ENCODE results near the gene CLDN17.

The CLDN17 gene

GRCh38 chr21:30166705-30167104, at the start of gene CLDN17:
CLDN17 (minus strand) TSS chr21:30166805; CDS start chr21:30166617, 188 bp downstream.
- in situ Hi-C loops (cut with MboI; ENCODE audit: low sequenced_read_pairs), result no loop called here

DNA sequence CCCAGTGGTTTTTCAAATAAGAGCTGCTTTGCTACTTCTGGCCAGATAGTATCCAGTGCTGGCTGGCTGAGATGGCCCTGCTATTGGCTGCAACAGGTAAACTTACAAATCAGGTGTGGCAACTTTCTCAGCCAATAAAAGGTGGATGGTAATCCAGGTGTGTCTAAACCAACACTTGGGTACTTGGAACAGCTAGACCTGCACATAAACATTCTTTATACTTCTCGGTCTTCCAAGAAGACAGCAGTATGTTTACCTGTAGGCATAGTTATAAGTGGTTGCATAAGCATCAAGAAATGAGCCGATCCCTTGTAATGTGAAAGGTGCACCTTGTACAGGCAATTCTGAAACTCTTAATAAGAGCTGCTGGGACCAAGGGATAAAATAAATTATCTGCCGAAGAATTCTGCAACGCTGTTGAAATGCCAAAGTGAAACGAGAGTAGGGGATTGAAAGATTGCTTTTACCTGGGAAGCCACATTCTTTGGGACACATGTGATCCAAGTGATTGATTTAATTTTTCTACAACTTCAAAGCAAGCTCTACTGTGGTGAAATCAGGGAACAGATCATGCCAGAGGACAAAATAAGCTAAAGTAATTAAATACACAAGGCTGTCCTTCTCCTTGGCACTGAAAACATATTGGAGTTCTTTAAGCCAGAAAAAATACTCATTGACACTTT, 49.6 kb upstream of the CLDN17 start, which contains the start of gene CLDN8:
Gene CLDN8, minus strand, starts transcription at position 57 of the 683 bp plus-strand sequence. CDS start 172 bp downstream, outside the sequence.
- in situ Hi-C loops (cut with MboI; ENCODE audit: low sequenced_read_pairs), result no loop called here

- in situ Hi-C loops (cut with MboI; ENCODE audit: low sequenced_read_pairs), result no loop called here
Observed at GRCh38 chr21:30211071-30211470, 44.5 kb upstream of the CLDN17 start.

DNA sequence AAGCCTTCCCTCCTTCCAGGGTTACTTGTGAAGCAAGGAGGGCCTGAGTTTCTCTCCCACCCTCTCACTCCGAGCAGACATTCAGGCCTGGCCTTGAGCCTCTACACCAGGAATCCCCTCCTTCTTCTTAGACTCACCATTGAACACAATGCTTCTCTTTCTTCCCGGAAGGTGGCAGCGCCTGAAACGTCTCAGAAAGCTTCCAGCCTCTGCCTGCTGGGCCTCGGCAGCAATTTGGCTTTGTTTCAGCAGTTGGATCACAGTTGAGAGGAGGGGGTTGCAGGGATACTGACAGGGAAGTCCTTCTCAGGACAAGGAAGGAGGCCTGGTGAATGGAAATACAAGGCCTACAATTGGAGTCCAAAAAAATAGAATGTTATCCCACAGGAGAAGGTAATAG, 43.0 kb upstream of the CLDN17 start:
- in situ Hi-C loops (cut with MboI; ENCODE audit: low sequenced_read_pairs), result no loop called here

GRCh38 chr21:30207252-30207579, 40.6 kb upstream of the CLDN17 start:
- in situ Hi-C loops (cut with MboI; ENCODE audit: low sequenced_read_pairs), result no loop called here

GRCh38 chr21:30206551-30207251, 40.1 kb upstream of the CLDN17 start:
- in situ Hi-C loops (cut with MboI; ENCODE audit: low sequenced_read_pairs), result no loop called here

GRCh38 chr21:30200000-30200399, 33.4 kb upstream of the CLDN17 start:
- in situ Hi-C loops (cut with MboI; ENCODE audit: low sequenced_read_pairs), result no loop called here

GRCh38 chr21:30194701-30195299, 28.2 kb upstream of the CLDN17 start:
- in situ Hi-C loops (cut with MboI; ENCODE audit: low sequenced_read_pairs), result no loop called here

DNA sequence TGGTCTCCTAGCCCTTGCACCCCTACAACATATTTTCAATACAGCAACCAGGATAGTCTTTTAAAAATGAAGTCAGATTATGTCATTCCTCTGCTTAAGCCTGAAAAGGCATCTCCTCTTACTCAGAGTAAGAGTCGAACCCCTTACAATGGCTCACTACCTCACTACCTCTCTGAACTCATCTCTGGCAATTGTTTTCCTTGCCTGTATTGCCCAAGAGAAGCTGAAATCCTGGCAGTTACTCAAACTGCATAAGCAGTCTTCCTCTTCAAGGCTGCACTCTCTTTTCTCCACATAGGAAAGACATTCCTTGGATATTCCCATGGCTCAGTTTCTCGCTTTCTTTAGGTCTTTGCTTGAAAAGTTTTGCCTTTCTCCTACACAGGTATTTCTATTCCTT, 26.6 kb upstream of the CLDN17 start:
- in situ Hi-C loops (cut with MboI; ENCODE audit: low sequenced_read_pairs), result no loop called here

DNA sequence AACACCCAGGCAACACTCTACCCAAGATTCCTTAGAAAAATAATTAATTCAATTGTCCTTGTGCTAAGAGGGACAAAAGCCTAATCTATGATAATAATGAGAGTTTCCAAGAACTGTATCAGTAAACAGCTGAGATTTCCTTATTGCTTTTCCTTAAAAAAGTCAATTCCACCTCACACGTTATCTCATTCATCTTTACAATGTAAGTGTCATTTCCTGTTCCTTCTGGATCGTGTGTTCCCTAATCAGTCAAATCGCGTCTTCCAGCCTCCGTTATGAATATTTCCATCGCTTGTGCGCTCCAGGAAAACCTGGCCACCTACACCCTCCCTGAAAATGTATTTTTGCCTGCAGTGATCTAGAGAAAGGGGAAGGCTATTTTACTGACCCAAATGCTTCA, 23.9 kb upstream of the CLDN17 start:
- in situ Hi-C loops (cut with MboI; ENCODE audit: low sequenced_read_pairs), result no loop called here

DNA sequence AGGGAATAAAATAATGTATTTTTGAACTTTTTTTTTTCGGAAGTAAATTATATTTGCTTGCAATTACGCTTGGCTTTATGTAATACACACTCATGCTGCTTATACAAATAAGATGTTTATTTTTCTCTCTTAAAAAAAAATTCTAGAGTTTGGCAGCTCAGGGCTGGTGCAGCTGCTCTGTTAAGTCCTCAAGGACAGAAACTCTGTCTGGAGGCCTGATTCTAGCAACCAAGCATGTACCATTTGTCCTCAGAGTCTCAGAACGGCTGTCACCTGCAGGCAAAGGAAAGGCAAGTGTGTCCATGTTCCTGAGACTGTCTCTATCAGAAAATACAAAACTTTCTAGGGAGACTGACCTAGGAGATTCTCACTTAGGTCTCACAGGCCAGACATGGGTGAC, 23.2 kb upstream of the CLDN17 start:
- in situ Hi-C loops (cut with MboI; ENCODE audit: low sequenced_read_pairs), result no loop called here

DNA sequence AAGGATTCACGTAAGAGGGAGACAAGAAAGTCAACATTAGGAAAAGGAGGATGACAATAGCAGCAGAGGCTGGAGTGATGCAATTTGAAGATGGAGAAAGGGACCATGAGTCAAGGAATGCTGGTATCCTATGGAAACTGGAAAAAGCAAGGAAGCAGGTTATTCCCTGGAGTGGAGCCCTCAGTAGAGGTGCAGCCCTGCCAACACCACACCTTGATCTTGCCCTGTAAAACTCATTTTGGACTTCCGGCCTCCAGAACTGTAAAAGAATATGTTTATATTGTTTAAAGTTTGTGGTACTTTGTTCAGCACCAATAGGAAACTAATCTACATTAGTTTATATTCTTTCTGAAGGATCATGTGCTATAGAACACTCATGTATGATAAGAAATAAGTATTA, 19.6 kb upstream of the CLDN17 start:
- in situ Hi-C loops (cut with MboI; ENCODE audit: low sequenced_read_pairs), result no loop called here

DNA sequence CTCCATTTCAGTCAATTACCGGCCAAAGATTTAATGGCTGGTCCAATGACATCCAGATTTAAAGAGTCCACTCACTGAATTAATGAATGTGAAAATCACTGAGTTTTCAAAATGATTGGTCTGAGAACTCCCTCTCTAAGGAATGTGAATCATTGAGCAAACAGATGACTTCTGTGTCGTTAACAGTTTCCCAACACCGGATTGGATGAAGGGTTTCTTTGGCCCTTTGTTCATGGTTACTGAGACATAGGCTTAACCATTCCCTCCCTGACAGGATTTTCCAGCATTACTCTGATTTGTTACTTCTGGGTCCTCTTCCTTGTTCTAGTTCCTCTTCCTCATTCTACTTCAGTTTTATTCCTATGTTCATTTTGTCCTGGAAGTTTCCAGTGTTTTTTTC, 1.5 kb upstream of the CLDN17 start:
- in situ Hi-C loops (cut with MboI; ENCODE audit: low sequenced_read_pairs), result no loop called here

- in situ Hi-C loops (cut with MboI; ENCODE audit: low sequenced_read_pairs), result no loop called here
Observed at GRCh38 chr21:30166171-30166570, 434 bp downstream of the CLDN17 start.

DNA sequence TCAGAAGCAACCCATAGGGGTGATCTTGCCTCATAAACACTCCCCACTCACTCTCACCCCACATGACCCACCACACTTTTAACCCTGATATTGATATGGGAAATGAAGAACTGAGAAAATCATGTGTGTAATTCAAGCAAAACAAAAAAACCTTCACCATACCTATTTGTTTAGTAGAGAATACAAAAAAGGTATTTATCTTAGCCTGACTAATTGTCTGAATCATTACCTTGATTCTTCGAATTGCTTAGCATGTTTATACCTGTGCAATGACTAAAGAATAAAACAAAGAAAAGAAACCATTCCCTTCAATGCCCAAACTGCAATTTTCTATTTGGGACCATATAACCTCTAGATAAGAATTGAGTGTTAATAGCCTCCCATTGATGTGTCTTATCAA, 1.8 kb downstream of the CLDN17 start:
- in situ Hi-C loops (cut with MboI; ENCODE audit: low sequenced_read_pairs), result no loop called here

DNA sequence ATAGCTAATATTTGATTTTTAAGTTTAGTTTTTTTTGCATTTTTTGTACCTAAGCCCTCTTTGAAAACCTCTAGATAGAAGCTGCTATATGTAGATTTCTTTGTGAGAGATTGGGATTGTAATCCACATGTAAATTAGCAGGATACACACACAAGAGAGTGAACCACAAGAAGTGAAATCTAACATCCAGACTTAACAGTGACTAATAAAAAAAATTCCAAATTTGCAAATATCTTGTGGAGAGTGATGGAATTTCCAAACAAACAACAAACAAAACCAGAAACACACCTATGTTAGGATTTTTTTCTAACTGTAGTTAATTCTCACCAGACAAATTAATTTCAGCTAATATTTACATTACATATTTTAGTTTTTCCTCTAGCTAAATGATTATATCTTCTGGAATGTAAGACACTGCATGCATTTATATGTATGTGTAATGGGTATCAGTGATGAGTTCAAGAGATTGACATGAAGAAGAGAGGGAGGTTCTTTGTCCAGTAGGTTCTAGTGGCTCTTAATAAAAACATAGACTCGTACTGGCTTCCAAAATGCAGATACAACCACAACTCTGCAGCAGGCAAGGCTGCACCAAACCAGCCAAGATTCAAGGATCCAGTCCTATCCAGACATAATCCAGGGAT, 12.8 kb downstream of the CLDN17 start:
- in situ Hi-C loops (cut with MboI; ENCODE audit: low sequenced_read_pairs), result no loop called here

GRCh38 chr21:30152792-30153191, 13.8 kb downstream of the CLDN17 start:
- in situ Hi-C loops (cut with MboI; ENCODE audit: low sequenced_read_pairs), result no loop called here

DNA sequence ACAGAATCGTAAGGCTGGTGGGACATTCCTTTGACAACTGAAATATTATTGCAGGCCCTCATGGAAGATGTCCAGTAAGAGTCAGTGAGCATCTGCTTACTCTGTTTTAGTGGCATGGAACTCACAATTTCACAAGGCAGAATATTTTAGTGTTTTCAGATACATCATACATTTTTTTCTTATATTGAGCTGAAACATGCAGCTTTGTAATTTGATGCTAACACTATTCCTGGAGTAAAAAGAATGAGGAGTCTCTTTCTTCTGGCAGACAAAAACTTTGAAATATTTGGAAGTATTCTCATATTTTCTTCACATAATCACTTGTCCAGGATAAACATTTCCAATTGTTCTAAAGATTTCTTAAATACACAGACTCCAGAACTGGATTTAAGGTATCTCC, 17.7 kb downstream of the CLDN17 start:
- in situ Hi-C loops (cut with MboI; ENCODE audit: low sequenced_read_pairs), result no loop called here

- in situ Hi-C loops (cut with MboI; ENCODE audit: low sequenced_read_pairs), result no loop called here
Observed at GRCh38 chr21:30146558-30147282, 19.9 kb downstream of the CLDN17 start.

DNA sequence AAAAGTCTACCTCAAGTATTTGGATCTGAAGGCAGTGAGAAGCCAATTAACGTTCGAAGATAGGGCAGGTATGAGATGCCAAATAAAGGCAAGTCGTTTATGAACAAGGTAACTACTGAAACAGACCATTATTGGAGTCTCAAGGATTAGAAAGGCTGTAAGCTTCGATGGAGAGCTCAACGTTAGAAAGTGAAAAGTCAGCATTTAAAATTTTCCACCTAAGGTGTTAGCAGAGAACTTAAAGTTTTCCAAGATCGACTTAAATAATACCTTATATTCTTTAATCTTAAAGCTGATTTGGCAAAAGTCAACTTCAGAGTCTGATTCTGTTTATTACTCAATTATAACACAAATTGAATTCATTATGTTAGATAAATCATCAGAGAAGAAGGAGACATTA, 28.1 kb downstream of the CLDN17 start:
- in situ Hi-C loops (cut with MboI; ENCODE audit: low sequenced_read_pairs), result no loop called here

- in situ Hi-C loops (cut with MboI; ENCODE audit: low sequenced_read_pairs), result no loop called here
Observed at GRCh38 chr21:30129246-30129645, 37.4 kb downstream of the CLDN17 start.
